ENCODE data around the gene EMC9. TPM values are rescaled to one million over a fixed set of nuclear protein-coding genes. Genes with fewer than 3 reads are reported as not detected.

Gene EMC9
- total RNA-seq, 1 experiment from 2014 or later = 23.0 TPM

DNA sequence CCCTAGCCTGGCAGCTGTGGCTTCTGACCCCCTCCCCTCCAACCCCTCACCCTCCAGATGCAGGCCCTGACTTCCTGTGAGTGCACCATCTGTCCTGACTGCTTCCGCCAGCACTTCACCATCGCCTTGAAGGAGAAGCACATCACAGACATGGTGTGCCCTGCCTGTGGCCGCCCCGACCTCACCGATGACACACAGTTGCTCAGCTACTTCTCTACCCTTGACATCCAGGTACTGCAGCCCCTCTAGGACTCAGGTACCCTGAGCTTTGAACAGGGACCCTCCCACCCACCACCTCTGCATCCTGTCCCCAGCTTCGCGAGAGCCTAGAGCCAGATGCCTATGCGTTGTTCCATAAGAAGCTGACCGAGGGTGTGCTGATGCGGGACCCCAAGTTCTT is 13.7 kb upstream of the EMC9 start:
- in situ Hi-C loops (cut with HindIII; ENCODE audit: low pct_unique_long_range_greater_than_20kb, low sequenced_read_pairs) = no loop called here
- DNase-seq (ENCODE audit: low read depth) = no peak

DNA sequence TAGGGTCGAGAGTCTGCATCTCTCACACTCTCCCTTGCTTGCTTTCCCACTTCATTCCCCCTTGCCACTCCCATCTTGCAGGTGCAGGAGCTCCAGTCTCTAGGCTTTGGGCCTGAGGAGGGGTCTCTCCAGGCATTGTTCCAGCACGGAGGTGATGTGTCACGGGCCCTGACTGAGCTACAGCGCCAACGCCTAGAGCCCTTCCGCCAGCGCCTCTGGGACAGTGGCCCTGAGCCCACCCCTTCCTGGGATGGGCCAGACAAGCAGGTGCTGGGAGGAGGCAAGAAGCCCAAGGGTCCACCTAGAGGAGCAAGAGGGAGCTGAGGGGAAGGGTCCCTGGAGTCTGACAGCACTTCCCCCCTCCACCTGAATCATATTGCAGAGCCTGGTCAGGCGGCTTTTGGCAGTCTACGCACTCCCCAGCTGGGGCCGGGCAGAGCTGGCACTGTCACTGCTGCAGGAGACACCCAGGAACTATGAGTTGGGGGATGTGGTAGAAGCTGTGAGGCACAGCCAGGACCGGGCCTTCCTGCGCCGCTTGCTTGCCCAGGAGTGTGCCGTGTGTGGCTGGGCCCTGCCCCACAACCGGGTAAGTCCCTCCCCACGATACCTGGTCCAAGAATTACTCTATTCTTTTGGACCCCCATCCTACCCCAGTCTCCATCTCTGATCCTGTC is 10.2 kb upstream of the EMC9 start:
- no peak for DNase-seq (ENCODE audit: low read depth)
- in situ Hi-C loops (cut with HindIII; ENCODE audit: low pct_unique_long_range_greater_than_20kb, low sequenced_read_pairs) = no loop called here

GRCh38 chr14:24150993-24151392 is 9.6 kb upstream of the EMC9 start:
- DNase-seq (ENCODE audit: low read depth) = no peak
- in situ Hi-C loops (cut with HindIII; ENCODE audit: low pct_unique_long_range_greater_than_20kb, low sequenced_read_pairs) = no loop called here

- in situ Hi-C loops (cut with HindIII; ENCODE audit: low pct_unique_long_range_greater_than_20kb, low sequenced_read_pairs) = no loop called here
- DNase-seq (ENCODE audit: low read depth) = no peak
Observed at GRCh38 chr14:24150567-24150966, 9.2 kb upstream of the EMC9 start.

DNA sequence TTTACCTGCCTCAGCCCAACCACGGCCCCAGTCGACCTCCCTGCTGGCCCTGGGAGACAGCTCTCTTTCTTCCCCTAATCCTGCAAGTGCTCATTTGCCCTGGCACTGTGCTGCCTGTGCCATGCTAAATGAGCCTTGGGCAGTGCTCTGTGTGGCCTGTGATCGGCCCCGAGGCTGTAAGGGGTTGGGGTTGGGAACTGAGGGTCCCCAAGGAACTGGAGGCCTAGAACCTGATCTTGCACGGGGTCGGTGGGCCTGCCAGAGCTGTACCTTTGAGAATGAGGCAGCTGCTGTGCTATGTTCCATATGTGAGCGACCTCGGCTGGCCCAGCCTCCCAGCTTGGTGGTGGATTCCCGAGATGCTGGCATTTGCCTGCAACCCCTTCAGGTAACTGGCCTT is 8.7 kb upstream of the EMC9 start:
- in situ Hi-C loops (cut with HindIII; ENCODE audit: low pct_unique_long_range_greater_than_20kb, low sequenced_read_pairs) = no loop called here
- DNase-seq (ENCODE audit: low read depth) = no peak

DNA sequence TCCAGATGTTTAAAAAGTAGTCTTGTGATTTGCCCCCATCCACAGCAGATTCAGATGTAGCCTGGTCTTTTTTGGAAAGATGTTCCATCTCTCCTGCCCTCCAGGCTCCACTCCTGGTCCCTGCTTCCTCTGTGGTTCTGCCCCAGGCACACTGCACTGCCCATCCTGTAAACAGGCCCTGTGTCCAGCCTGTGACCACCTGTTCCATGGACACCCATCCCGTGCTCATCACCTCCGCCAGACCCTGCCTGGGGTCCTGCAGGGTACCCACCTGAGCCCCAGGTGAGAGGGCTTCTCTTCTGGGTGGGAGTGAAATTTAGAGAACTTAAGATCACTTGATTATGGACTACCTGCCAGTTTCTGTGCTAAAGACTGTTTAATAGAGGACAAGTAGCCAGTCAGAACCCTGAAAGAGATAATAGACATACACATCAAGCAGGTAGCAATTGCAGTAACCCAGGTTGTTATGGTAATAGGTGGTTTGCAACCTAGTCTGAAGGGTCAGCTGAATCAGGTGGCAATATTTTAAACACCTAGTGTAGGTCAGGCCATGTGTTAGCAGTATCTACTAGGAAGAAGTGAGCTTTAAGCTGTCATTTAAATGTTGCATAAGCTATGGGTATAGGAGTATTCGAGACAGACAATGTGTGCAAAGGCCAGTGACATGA is 8.0 kb upstream of the EMC9 start:
- no peak for DNase-seq (ENCODE audit: low read depth)
- in situ Hi-C loops (cut with HindIII; ENCODE audit: low pct_unique_long_range_greater_than_20kb, low sequenced_read_pairs) = no loop called here

DNA sequence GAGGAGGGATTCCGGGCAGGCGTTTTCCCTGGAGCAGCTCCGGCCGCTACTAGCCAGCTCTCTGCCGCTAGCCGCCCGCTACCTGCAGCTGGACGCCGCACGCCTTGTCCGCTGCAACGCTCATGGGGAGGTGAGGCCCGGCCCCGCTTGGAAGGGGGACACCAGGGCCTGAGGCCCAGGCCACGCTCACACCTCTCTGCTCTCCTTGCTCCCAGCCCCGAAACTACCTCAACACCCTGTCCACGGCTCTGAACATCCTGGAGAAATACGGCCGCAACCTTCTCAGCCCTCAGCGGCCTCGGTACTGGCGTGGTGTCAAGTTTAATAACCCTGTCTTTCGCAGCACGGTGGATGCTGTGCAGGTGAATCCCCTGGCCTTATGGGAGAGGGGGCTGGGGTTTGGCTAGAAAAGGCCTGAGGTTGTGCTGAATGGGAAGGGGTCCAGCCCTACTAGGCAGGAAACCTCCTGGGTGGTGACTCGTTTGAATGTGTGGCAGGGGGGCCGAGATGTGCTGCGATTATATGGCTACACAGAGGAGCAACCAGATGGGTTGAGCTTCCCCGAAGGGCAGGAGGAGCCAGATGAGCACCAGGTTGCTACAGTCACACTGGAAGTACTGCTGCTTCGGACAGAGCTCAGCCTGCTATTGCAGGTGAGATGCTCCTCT is 6.5 kb upstream of the EMC9 start:
- in situ Hi-C loops (cut with HindIII; ENCODE audit: low pct_unique_long_range_greater_than_20kb, low sequenced_read_pairs) = no loop called here

DNA sequence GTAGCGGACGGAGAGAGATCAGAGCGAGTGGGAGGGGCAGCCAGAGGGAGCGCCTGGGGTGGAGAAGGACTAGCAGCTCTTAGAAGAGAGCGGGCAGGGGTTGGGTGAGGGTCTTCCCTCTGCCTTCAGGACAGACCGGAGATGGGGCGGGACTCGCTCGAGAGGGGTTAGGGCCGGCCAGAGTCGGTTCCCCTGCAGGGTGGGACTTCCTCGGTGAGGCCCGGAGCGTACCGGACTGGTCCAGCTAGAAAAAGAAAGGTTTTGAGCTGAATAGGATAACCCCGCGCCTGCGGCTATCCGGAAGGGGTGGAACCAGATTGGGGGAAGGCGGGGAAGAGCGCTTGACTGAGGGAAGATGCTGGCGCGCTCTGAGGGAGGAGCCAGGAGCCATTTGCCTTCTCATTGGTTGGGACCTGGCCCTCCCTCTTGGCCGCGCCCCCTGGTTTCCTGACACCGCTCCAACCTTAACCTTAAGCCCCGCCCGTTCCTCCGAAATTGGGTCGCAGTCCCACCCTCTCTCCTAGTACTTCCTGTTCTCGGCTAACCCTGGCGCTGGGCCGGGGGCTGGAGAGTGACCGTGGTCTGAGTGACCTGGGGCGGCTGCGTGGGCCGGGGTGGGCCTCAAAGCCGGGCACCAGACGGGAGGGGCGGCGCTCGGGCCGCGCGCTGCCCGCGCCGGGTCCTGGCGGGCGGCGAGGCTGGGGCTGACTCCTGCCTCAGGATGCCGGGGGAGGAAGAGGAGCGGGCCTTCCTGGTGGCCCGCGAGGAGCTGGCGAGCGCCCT is 5.8 kb upstream of the EMC9 start, which contains the start of gene RNF31:
RNF31 (plus strand) TSS at position 521 of the 783 bp plus-strand sequence; CDS start at position 722, 201 bp downstream.
- in situ Hi-C loops (cut with HindIII; ENCODE audit: low pct_unique_long_range_greater_than_20kb, low sequenced_read_pairs) = no loop called here
- peak; percentile 94 for DNase-seq (ENCODE audit: low read depth)

More for the DNA sequence above, 6.5 kb upstream of the EMC9 start:
- no peak for DNase-seq (ENCODE audit: low read depth)

DNA sequence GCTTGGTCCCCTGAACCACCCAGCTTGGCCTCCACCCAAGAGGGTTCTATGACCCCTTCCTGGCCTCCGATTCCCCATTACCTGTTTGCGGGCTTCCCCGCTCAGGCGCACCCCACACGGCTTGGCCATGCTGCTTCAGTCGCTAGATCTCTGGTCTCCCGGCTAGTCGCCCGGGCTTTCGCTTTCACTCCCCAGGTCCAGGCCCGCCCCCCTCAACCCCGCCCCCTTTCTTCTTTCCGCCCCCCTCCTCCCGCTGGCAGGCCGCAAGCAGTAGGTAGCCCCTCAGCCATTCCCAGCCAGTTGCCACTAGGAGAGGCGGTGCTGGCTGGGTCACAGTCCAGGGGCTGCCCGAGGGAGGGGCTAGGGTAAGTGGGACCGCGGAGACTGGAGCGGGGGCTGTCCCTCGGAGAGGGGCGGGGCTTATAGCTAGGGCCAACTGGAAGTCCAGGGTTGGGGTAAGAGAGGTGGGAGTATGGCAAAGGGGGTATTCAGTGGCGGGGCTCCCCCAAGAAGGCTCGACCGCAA is 5.1 kb upstream of the EMC9 start, which contains the start of gene PSME2:
PSME2 (minus strand) TSS at position 158 of the 525 bp plus-strand sequence; CDS start at position 129, 29 bp downstream.
- in situ Hi-C loops (cut with HindIII; ENCODE audit: low pct_unique_long_range_greater_than_20kb, low sequenced_read_pairs) = no loop called here
- peak; percentile 95 for DNase-seq (ENCODE audit: low read depth)

GRCh38 chr14:24145690-24146452 is 4.5 kb upstream of the EMC9 start:
- in situ Hi-C loops (cut with HindIII; ENCODE audit: low pct_unique_long_range_greater_than_20kb, low sequenced_read_pairs) = no loop called here
- DNase-seq (ENCODE audit: low read depth) = peak; percentile 60

DNA sequence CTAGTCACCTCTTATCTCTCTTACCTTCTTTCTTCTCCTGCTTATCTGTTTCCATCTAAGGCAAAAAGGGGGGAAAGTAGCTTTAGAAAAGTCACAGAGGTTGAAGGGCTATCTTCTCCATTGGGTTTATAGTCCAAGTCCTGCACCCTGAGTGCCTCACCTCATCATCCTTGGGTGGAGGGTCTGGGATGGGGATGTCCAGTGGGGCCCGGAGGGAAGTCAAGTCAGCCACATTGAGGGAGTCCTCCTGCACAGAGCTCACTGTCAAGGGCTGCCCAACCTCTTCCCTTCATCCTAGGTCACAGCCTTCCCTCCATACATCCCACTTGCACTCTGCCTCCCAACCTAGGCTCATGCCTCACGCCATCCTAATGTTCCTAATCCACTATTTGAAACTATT is 3.8 kb upstream of the EMC9 start:
- in situ Hi-C loops (cut with HindIII; ENCODE audit: low pct_unique_long_range_greater_than_20kb, low sequenced_read_pairs) = no loop called here
- no peak for DNase-seq (ENCODE audit: low read depth)

DNA sequence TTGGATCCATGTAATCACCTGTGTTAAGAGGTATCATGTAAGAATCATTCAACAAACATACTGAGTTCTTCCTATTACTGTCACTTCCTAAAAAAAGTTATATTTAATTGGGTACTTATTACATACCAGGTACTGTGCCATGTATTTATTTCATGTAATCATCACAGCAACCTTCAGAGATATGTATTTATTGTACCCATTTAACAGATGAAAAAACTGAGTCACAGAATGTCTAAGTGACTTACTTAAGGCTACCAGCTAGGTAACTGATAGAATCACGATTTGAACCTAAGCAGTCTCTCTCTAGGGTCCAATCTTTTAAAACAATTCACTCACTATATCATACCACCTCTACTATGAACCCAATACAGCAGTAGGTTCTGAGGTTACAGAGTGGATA is 3.1 kb upstream of the EMC9 start:
- DNase-seq (ENCODE audit: low read depth) = no peak

DNA sequence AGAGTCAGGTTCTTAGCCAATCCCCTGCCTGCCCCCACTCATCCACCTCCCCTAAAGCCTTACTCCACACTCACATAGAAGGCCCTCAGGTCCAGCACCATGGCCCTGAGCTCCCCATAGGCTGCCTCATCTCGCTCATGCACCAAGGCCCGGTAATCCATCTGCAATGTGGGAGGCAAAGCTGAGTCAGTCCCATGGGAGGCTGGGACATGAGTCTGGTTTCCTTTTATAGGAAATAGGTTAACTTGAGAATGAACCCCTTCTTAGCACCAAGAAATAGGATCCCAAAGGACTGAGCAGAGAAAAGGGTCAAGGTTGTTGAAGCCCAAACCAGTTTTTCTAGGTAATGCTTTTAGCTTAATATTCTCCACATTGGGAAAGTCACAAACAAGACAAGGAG is 2.1 kb upstream of the EMC9 start:
- in situ Hi-C loops (cut with HindIII; ENCODE audit: low pct_unique_long_range_greater_than_20kb, low sequenced_read_pairs) = no loop called here
- no peak for DNase-seq (ENCODE audit: low read depth)

More for the DNA sequence above, 3.1 kb upstream of the EMC9 start:
- in situ Hi-C loops (cut with HindIII; ENCODE audit: low pct_unique_long_range_greater_than_20kb, low sequenced_read_pairs) = no loop called here

GRCh38 chr14:24139272-24139934 is 2.0 kb downstream of the EMC9 start:
- DNase-seq (ENCODE audit: low read depth) = no peak
- in situ Hi-C loops (cut with HindIII; ENCODE audit: low pct_unique_long_range_greater_than_20kb, low sequenced_read_pairs) = no loop called here

DNA sequence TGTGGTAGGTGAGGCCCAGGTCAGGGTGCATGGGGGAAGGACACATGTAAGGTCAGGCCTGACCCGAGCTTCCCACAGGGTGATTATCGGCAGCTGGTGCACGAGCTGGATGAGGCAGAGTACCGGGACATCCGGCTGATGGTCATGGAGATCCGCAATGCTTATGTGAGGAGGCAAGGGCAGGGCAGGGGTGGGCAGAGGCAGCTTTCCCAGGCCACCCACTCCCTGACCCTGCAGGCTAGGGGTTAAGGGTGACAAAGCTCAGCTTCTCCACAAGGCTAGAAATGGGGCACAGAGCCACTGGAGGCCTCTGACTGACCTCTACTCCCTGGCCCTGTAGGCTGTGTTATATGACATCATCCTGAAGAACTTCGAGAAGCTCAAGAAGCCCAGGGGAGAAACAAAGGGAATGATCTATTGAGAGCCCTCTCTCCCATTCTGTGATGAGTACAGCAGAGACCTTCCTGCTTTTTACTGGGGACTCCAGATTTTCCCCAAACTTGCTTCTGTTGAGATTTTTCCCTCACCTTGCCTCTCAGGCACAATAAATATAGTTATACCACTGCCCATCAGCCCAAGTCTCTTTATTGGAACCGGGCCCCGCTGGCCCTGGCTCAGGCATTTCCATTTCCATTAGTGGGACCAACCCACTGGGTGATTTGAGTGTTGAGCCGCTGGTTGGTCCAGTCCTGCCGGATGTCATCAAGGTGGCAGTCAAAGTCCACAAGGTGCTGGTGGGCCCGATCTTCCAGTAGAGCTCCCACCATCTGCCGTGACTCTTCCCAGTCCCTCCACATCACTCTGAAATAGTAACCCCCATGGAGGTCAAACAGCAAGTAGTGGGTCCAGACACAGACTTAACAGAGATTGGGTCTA is 2.8 kb downstream of the EMC9 start:
- DNase-seq (ENCODE audit: low read depth) = no peak
- in situ Hi-C loops (cut with HindIII; ENCODE audit: low pct_unique_long_range_greater_than_20kb, low sequenced_read_pairs) = no loop called here

All from Caki2 (cell line).